ENCODE measurements around the gene VKORC1.

- TF ChIP-seq EZH2 (IDR thresholded peaks at IDR 0.05) (no peak), POLR2AphosphoS5 (IDR thresholded peaks at IDR 0.05; ENCODE audit: borderline replicate concordance, low read depth, low read length) (no peak), FOXP2 (optimal IDR thresholded peaks at IDR 0.05; ENCODE audit: control extremely low read depth, extremely low read length, insufficient read depth) (no peak)
Observed at GRCh38 chr16:31128711-31129567, 34.3 kb upstream of the VKORC1 start.

Measured in SK-N-MC (cell line).